K562 (cell line): ENCODE measurements around the gene PRXL2B. TPM values are rescaled to one million over a fixed set of nuclear protein-coding genes. Genes with fewer than 3 reads are reported as not detected.

ENCODE experiments used
- ARID1B ChIP-seq: fragments of 450-650 bp; IDR thresholded peaks from 2 replicates; pipeline ENCODE4 v1.6.1; 2016; ENCODE audit warnings: antibody characterized with exemption, mild to moderate bottlenecking, inconsistent platforms
- BRD9 ChIP-seq: fragments of 450-650 bp; IDR thresholded peaks from 2 replicates; pipeline ENCODE4 v1.6.1; 2018; ENCODE audit warnings: low read depth; ENCODE audit not compliant: partially characterized antibody
- CBFB ChIP-seq: sonication (generic); formaldehyde crosslinking; IDR thresholded peaks from 2 replicates; pipeline ENCODE4 v1.4.0; 2020; ENCODE audit warnings: mild to moderate bottlenecking, missing genetic modification reagents
- CBX1 ChIP-seq: sonication (generic); IDR thresholded peaks from 2 replicates; pipeline ENCODE4 v1.6.1; 2016; ENCODE audit warnings: antibody characterized with exemption, low read depth, mild to moderate bottlenecking
- CTBP1 ChIP-seq: fragments of 450-650 bp; IDR thresholded peaks from 2 replicates; pipeline ENCODE4 v1.6.1; 2016; ENCODE audit warnings: borderline replicate concordance
- EP400 ChIP-seq: fragments of 450-650 bp; IDR thresholded peaks from 2 replicates; pipeline ENCODE4 v1.6.1; 2017; ENCODE audit warnings: antibody characterized with exemption, mild to moderate bottlenecking, moderate library complexity
- GMEB1 ChIP-seq: fragments of 250-450 bp; sonication (Bioruptor Pico); IDR thresholded peaks from 2 replicates; pipeline ENCODE4 v1.4.0; 2020; ENCODE audit warnings: mild to moderate bottlenecking
- MNT ChIP-seq, 2 experiments: fragments of 450-650 bp; conservative IDR thresholded peaks; 2 replicates each; pipeline ENCODE4 v1.6.1; 2017; ENCODE audit warnings: mild to moderate bottlenecking in 2 of 2, moderate library complexity in 2 of 2
- MXD1 ChIP-seq: fragments of 250-450 bp; sonication (Bioruptor Pico); IDR thresholded peaks from 2 replicates; pipeline ENCODE4 v1.8.0; 2021; ENCODE audit warnings: borderline replicate concordance, mild to moderate bottlenecking, moderate library complexity; ENCODE audit not compliant: poor library complexity, severe bottlenecking
- SIN3A ChIP-seq, 2 experiments: fragments of 150-350 bp in 1 of 2; IDR thresholded peaks; 2 replicates each; pipeline ENCODE4 v1.6.1; 2011 to 2016; ENCODE audit warnings: borderline replicate concordance in 2 of 2, low read depth in 2 of 2, low read length in 2 of 2, mild to moderate bottlenecking in 2 of 2, moderate library complexity in 2 of 2; ENCODE audit not compliant: control insufficient read depth in 1 of 2
- SNIP1 ChIP-seq: fragments of 450-650 bp; IDR thresholded peaks from 2 replicates; pipeline ENCODE4 v1.7.1; 2017; ENCODE audit warnings: low read depth, mild to moderate bottlenecking
- ZBTB11 ChIP-seq, 3 experiments: fragments of 200-800 bp in 1 of 3; fragments of 250-450 bp in 1 of 3; fragments of 450-650 bp in 1 of 3; sonication (Bioruptor Pico) in 1 of 3; sonication (Bioruptor generic) in 1 of 3; formaldehyde crosslinking in 1 of 3; IDR thresholded peaks; 2 replicates each; pipeline versions ENCODE4 v1.6.1 to v1.8.0; 2016 to 2022; ENCODE audit warnings: mild to moderate bottlenecking in 2 of 3, missing genetic modification characterization in 2 of 3, missing compliant biosample characterization in 1 of 3, moderate library complexity in 1 of 3
- ZBTB43 ChIP-seq: sonication (generic); formaldehyde crosslinking; IDR thresholded peaks from 2 replicates; pipeline ENCODE4 v1.8.0; 2023; ENCODE audit warnings: mild to moderate bottlenecking, missing genetic modification reagents
- ZBTB9 ChIP-seq: fragments of 450-650 bp; formaldehyde crosslinking; IDR thresholded peaks from 2 replicates; pipeline ENCODE4 v1.4.0; 2020; ENCODE audit warnings: mild to moderate bottlenecking, moderate library complexity
- ZFX ChIP-seq: sonication (generic); formaldehyde crosslinking; IDR thresholded peaks from 2 replicates; pipeline ENCODE4 v1.8.0; 2022; ENCODE audit warnings: mild to moderate bottlenecking, missing genetic modification reagents, moderate library complexity
- ZNF583 ChIP-seq: fragments of 250-450 bp; sonication (Bioruptor Pico); IDR thresholded peaks from 2 replicates; pipeline ENCODE4 v1.4.0; 2020
- polyA plus RNA-seq, 8 experiments: library from polyadenylated mRNA; depleted of rRNA in 4 of 8; stranded (reverse) in 5 of 8; unstranded in 3 of 8; fragments of >200 nt; fragmentation: Nextera tagmentation in 2 of 8; fragmentation: Illumina TruSeq in 1 of 8; extraction: Ambion mirVana in 2 of 8; extraction: Trizol in 1 of 8; gene quantifications; 2 replicates each; pipeline versions ENCODE4 v1.2.1 to v1.2.3, GENCODE V29; 2011 to 2014; ENCODE audit warnings: inconsistent platforms in 1 of 8, missing spikeins in 1 of 8
- total RNA-seq, 7 experiments: library from RNA; depleted of rRNA in 6 of 7; stranded (reverse); fragments of >200 nt in 6 of 7; fragmentation: Illumina TruSeq in 2 of 7; extraction: Trizol in 2 of 7; gene quantifications; 2 replicates each; pipeline versions ENCODE4 v1.2.1 to v1.2.3, GENCODE V29; 2011 to 2021; ENCODE audit warnings: low replicate concordance in 1 of 7

The PRXL2B gene
- total and polyA plus RNA-seq, 9 of the 15 experiments (the other 6 are each of a cell fraction or from before 2014, with no cell fraction given) = 0.99 to 25.3 (median 11.8) TPM

GRCh38 chr1:2541619-2542245 is 44.8 kb upstream of the PRXL2B start (continued):
- peak; percentile 97 for TF ChIP-seq CBX1
- 0 out of 2 replicates have a peak, but pooled peaks have one; percentile 11 for TF ChIP-seq GMEB1
- TF ChIP-seq ARID1B = peak; percentile 46
- TF ChIP-seq EP400 = peak; percentile 90
- 0 out of 6 replicates have a peak, but pooled peaks of 1 of the 3 experiments have one; percentile 29 for TF ChIP-seq ZBTB11 (CRISPR knock-in tag; IDR thresholded peaks at IDR 0.05)
- peak; percentile 60; the same call in 1 of the 2 replicates for TF ChIP-seq ZNF583 (CRISPR knock-in tag)
- TF ChIP-seq CTBP1 = peak; percentile 75
- peak; percentile 81 for TF ChIP-seq BRD9
- no peak for TF ChIP-seq SNIP1
- TF ChIP-seq CBFB = peak; percentile 50; the same call in 1 of the 2 replicates
- TF ChIP-seq SIN3A (IDR thresholded peaks at IDR 0.05; ENCODE audit: borderline replicate concordance in 2 of 2, control insufficient read depth in 1 of 2, low read depth in 2 of 2, low read length in 2 of 2) = peak in 1 of 2 experiments; percentile 38; a peak in 1 of 4 replicates
- TF ChIP-seq MNT (conservative IDR thresholded peaks at IDR 0.05) = peak; percentile 94 to 95
- peak; percentile 92 for TF ChIP-seq ZBTB9 (CRISPR knock-in tag)
- no peak for TF ChIP-seq MXD1 (CRISPR knock-in tag)
- TF ChIP-seq ZBTB43 (CRISPR knock-in tag) = 0 out of 2 replicates have a peak, but pooled peaks have one; percentile 54
- TF ChIP-seq ZFX = peak; percentile 78
